GM12878 (cell line): ENCODE results near the gene RAPGEF6. TPM values are rescaled to one million over a fixed set of nuclear protein-coding genes. Genes with fewer than 3 reads are reported as not detected.
A peak's percentile ranks its signal among the peaks of the same experiment; 100 is the strongest.

Experiments used
- ATAC-seq: fragments of 200-7000 bp; cut with Tn5 transposase; 3 replicates; pipeline ENCODE4 v1.9.1; 2020; ENCODE audit warnings: mild to moderate bottlenecking, moderate library complexity
- BruUV-seq: library from RNA; stranded (reverse); fragments of 400-500 nt; replicated peaks from 2 replicates; lab custom pipeline; 2021; lab: Mats Ljungman, UMichigan
- CTCF ChIA-PET: fragments of 300-600 bp; sonication (Branson Sonifier 250); formaldehyde crosslinking; extraction: SDS; loops from one replicate; lab custom pipeline; 2021; ENCODE audit warnings: inconsistent platforms; lab: Yijun Ruan, JAX
- POLR2A ChIA-PET: fragments of 350-600 bp; formaldehyde crosslinking; extraction: SDS; loops from one replicate; lab custom pipeline; 2021; ENCODE audit warnings: inconsistent platforms; lab: Charles Lee
- RAD21 ChIA-PET: fragments of 300-600 bp; sonication (Branson Sonifier 250); formaldehyde crosslinking; loops from one replicate; lab custom pipeline; 2023; ENCODE audit warnings: antibody characterized with exemption; ENCODE audit not compliant: unreplicated experiment; lab: Charles Lee
- SMC1A ChIA-PET: fragments of 300-600 bp; sonication (Branson Sonifier 250); formaldehyde crosslinking; loops from one replicate; lab custom pipeline; 2023; ENCODE audit not compliant: unreplicated experiment, uncharacterized antibody; lab: Charles Lee
- DNase-seq: peaks from one replicate; pipeline ENCODE4 v3.0.0-alpha.2; 2011; ENCODE audit warnings: low read depth, low spot score
- FAIRE-seq: peaks from 3 replicates; lab custom pipeline; 2011; peaks lifted over from hg19 to GRCh38; lab: Jason Lieb, UNC
- H2AFZ ChIP-seq: 2 replicates; pipeline ENCODE4 v1.6.0; 2011; ENCODE audit warnings: low read depth, low read length, control low read depth; ENCODE audit not compliant: control insufficient read depth
- H3K27ac ChIP-seq: 2 replicates; pipeline ENCODE4 v1.5.1; 2011; ENCODE audit warnings: control low read depth; ENCODE audit not compliant: control insufficient read depth, insufficient read depth
- H3K27me3 ChIP-seq, 2 experiments: replicated peaks in 1 of 2; 2 replicates each; pipeline versions ENCODE4 v1.6.0 to v1.6.1; 2011; ENCODE audit warnings: low read length in 1 of 2; ENCODE audit not compliant: control insufficient read depth in 2 of 2, insufficient read depth in 2 of 2
- H3K36me3 ChIP-seq, 2 experiments: 2 replicates each; pipeline ENCODE4 v1.5.1; 2011; ENCODE audit warnings: low read length in 1 of 2; ENCODE audit not compliant: control insufficient read depth in 2 of 2, insufficient read depth in 2 of 2
- H3K4me1 ChIP-seq: 2 replicates; pipeline ENCODE4 v1.6.1; 2011; ENCODE audit warnings: mild to moderate bottlenecking, low read length, moderate library complexity, mixed read lengths; ENCODE audit not compliant: control insufficient read depth, insufficient read depth
- H3K4me2 ChIP-seq: 2 replicates; pipeline ENCODE4 v1.6.0; 2011; ENCODE audit warnings: control low read depth; ENCODE audit not compliant: control insufficient read depth, insufficient read depth
- H3K4me3 ChIP-seq: fragments of 200-600 bp; sonication (generic); 2 replicates; pipeline ENCODE4 v1.5.1; 2016
- H3K79me2 ChIP-seq: 2 replicates; pipeline ENCODE4 v1.6.0; 2011; ENCODE audit warnings: low read length; ENCODE audit not compliant: control insufficient read depth, insufficient read depth
- H3K9ac ChIP-seq: 2 replicates; pipeline ENCODE4 v1.8.0; 2011; ENCODE audit warnings: low read length, control low read depth, mixed read lengths; ENCODE audit not compliant: control insufficient read depth, insufficient read depth
- H3K9me3 ChIP-seq: replicated peaks from 3 replicates; pipeline ENCODE4 v1.5.1; 2011; ENCODE audit warnings: mild to moderate bottlenecking, low read length; ENCODE audit not compliant: control insufficient read depth, insufficient read depth
- H4K20me1 ChIP-seq: 2 replicates; pipeline ENCODE4 v1.6.0; 2011; ENCODE audit not compliant: control insufficient read depth, insufficient read depth
- CBFB ChIP-seq: IDR thresholded peaks from 2 replicates; pipeline ENCODE4 v1.6.1; 2016; ENCODE audit warnings: antibody characterized with exemption, low read depth
- EP300 ChIP-seq, 2 experiments: fragments of 150-350 bp in 1 of 2; IDR thresholded peaks; 2 replicates each; pipeline ENCODE4 v1.6.1; 2011 to 2012; ENCODE audit warnings: low read depth in 2 of 2, low read length in 2 of 2, borderline replicate concordance in 1 of 2, improper control_type of control experiment in 1 of 2, inconsistent platforms in 1 of 2; ENCODE audit not compliant: control insufficient read depth in 1 of 2
- ETV6 ChIP-seq, 2 experiments: fragments of 450-650 bp in 1 of 2; IDR thresholded peaks in 1 of 2; conservative IDR thresholded peaks in 1 of 2; 2 replicates each; pipeline ENCODE4 v1.6.1; 2014; ENCODE audit warnings: antibody characterized with exemption in 1 of 2, borderline replicate concordance in 1 of 2, low read depth in 1 of 2, mild to moderate bottlenecking in 1 of 2, moderate library complexity in 1 of 2
- GATAD2B ChIP-seq: fragments of 450-650 bp; conservative IDR thresholded peaks from 2 replicates; pipeline ENCODE4 v1.6.1; 2017; ENCODE audit warnings: low read depth, mild to moderate bottlenecking, moderate library complexity
- IKZF2 ChIP-seq, 2 experiments: fragments of 450-650 bp; IDR thresholded peaks; 2 replicates each; pipeline ENCODE4 v1.6.1; 2017; ENCODE audit warnings: mild to moderate bottlenecking in 2 of 2, moderate library complexity in 2 of 2
- KDM1A ChIP-seq: fragments of 200-600 bp; sonication (generic); IDR thresholded peaks from 2 replicates; pipeline ENCODE4 v1.6.1; 2016; ENCODE audit warnings: borderline replicate concordance
- MTA3 ChIP-seq: IDR thresholded peaks from 2 replicates; pipeline ENCODE4 v1.6.1; 2012; ENCODE audit warnings: low read length, inconsistent platforms, borderline replicate concordance
- SMAD5 ChIP-seq: IDR thresholded peaks from 2 replicates; pipeline ENCODE4 v1.6.1; 2016; ENCODE audit warnings: antibody characterized with exemption, low read depth
- STAT3 ChIP-seq: IDR thresholded peaks from 2 replicates; pipeline ENCODE4 v1.6.1; 2011; ENCODE audit warnings: low read depth, low read length, improper control_type of control experiment
- SUPT20H ChIP-seq: IDR thresholded peaks from 2 replicates; pipeline ENCODE4 v1.6.1; 2011; ENCODE audit warnings: low read depth, mild to moderate bottlenecking, low read length, moderate library complexity, borderline replicate concordance; ENCODE audit not compliant: control insufficient read depth
- TCF12 ChIP-seq: IDR thresholded peaks from 2 replicates; pipeline ENCODE4 v1.6.1; 2011; ENCODE audit warnings: low read depth, mild to moderate bottlenecking, low read length
- TCF3 ChIP-seq: IDR thresholded peaks from 2 replicates; pipeline ENCODE4 v1.6.1; 2012; ENCODE audit warnings: low read depth, mild to moderate bottlenecking, low read length, borderline replicate concordance; ENCODE audit not compliant: insufficient read depth
- ZSCAN29 ChIP-seq: fragments of 450-650 bp; IDR thresholded peaks from 2 replicates; pipeline ENCODE4 v1.6.1; 2017; ENCODE audit warnings: mild to moderate bottlenecking, moderate library complexity
- WGBS: methylation state at CpG from one replicate; pipeline ENCODE4 v1.1.6; 2016; ENCODE audit warnings: low lambda C conversion rate; ENCODE audit not compliant: insufficient replicate concordance, insufficient coverage; ENCODE audit errors: missing lambda C conversion rate; 5-methylcytosine and 5-hydroxymethylcytosine counted together
- in situ Hi-C: fragments of 300-500 bp; cut with MboI; formaldehyde crosslinking; loops from 9 replicates; pipeline ENCODE4 v1.14.3; 2018; ENCODE audit warnings: mixed read lengths
- intact Hi-C: fragments of 100-400 bp; cut with micrococcal nuclease; formaldehyde crosslinking; loops from one replicate; pipeline ENCODE4 v1.14.2; 2022; ENCODE audit not compliant: unreplicated experiment
- polyA plus RNA-seq, 11 experiments: library from polyadenylated mRNA; depleted of rRNA in 4 of 11; unstranded in 6 of 11; stranded (reverse) in 5 of 11; fragments of >200 nt; fragmentation: Nextera tagmentation in 4 of 11; fragmentation: Illumina TruSeq in 1 of 11; extraction: Ambion mirVana in 4 of 11; extraction: Trizol in 1 of 11; gene quantifications; 1 replicate in 1 of 11; 2 replicates in 10 of 11; pipeline versions ENCODE4 v1.2.1 to v1.2.3, GENCODE V29; 2011 to 2016; ENCODE audit warnings: inconsistent platforms in 2 of 11, missing spikeins in 2 of 11, low read depth in 1 of 11
- total RNA-seq, 4 experiments: library from RNA; depleted of rRNA in 3 of 4; stranded (reverse); fragments of >200 nt in 3 of 4; fragmentation: Illumina TruSeq in 1 of 4; extraction: Trizol in 1 of 4; gene quantifications; 2 replicates each; pipeline versions ENCODE4 v1.2.1 to v1.2.3, GENCODE V29; 2013 to 2021
- TF ChIP-seq, protein P1 (sequence below): IDR thresholded peaks from 2 replicates; pipeline ENCODE4 v1.6.1; 2012; ENCODE audit warnings: low read depth, low read length, improper control_type of control experiment
- TF ChIP-seq, protein P2 (sequence below): IDR thresholded peaks from 2 replicates; pipeline ENCODE4 v1.6.1; 2011; ENCODE audit warnings: low read depth, low read length, improper control_type of control experiment, borderline replicate concordance

RAPGEF6 gene
- total and polyA plus RNA-seq, 10 of the 15 experiments (the other 5 are each of a cell fraction or from before 2014, with no cell fraction given) = 2.9 to 24.0 (median 14.2) TPM

- DNase-seq (peak; percentile 71), ATAC-seq (peak; percentile 66), FAIRE-seq (peak; percentile 75)
- ChIA-PET RAD21 (interaction anchor here (0.8 to 11.3 kb wide), 37 partner anchors 8 to 510 kb away, joined by 3 to 145 read pairs (median 6); partner anchors contain the start of genes CDC42SE2 and HINT1), CTCF (interaction anchor here (0.7 to 3.4 kb wide), 41 partner anchors 8 to 510 kb away, joined by 3 to 53 read pairs (median 5); partner anchors contain the start of genes CDC42SE2 and HINT1), POLR2A (interaction anchor here (0.6 to 3.2 kb wide), 21 partner anchors 8 to 1009 kb away, joined by 3 to 13 read pairs (median 5); partner anchors contain the start of gene CDC42SE2), SMC1A (interaction anchor here (0.6 to 7.0 kb wide), 54 partner anchors 9 to 626 kb away, joined by 3 to 67 read pairs (median 4); partner anchors contain the start of gene CDC42SE2)
- no peaks in the 10 kb centered on the region for H3K9me3 ChIP-seq
- H3K79me2 ChIP-seq = peaks cover 87% of the 10 kb centered on the region
- H3K4me2 ChIP-seq = peak overlapping the region; percentile 86
- intact Hi-C loops (loop anchor here (2.0 to 5.0 kb wide), 5 partner anchors 35 to 1059 kb away; partner anchors contain the start of gene HINT1), in situ Hi-C loops (loop anchor here (5.0 kb wide), 2 partner anchors 169 to 214 kb away; partner anchors contain the start of gene HINT1)
- H3K27me3 ChIP-seq = no peaks in the 10 kb centered on the region
- 8% methylated on average over 2 of the region's 2 CpGs for WGBS
- H3K4me1 ChIP-seq = peaks cover 64% of the 10 kb centered on the region
- TF ChIP-seq STAT3 = no peak
- 0 out of 2 replicates have a peak, but pooled peaks have one; percentile 23 for TF ChIP-seq TCF3
- TF ChIP-seq MTA3 = no peak
- TF ChIP-seq, protein P1, sequence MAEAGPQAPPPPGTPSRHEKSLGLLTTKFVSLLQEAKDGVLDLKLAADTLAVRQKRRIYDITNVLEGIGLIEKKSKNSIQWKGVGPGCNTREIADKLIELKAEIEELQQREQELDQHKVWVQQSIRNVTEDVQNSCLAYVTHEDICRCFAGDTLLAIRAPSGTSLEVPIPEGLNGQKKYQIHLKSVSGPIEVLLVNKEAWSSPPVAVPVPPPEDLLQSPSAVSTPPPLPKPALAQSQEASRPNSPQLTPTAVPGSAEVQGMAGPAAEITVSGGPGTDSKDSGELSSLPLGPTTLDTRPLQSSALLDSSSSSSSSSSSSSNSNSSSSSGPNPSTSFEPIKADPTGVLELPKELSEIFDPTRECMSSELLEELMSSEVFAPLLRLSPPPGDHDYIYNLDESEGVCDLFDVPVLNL = no peak
- no peak for TF ChIP-seq KDM1A
- TF ChIP-seq IKZF2 (IDR thresholded peaks at IDR 0.05) = 0 out of 4 replicates have a peak, but pooled peaks of 1 of the 2 experiments have one; percentile 7
- TF ChIP-seq TCF12 = peak; percentile 59; the same call in 1 of the 2 replicates
- no peak for TF ChIP-seq SUPT20H
- TF ChIP-seq EP300 (IDR thresholded peaks at IDR 0.05; ENCODE audit: borderline replicate concordance in 1 of 2, control insufficient read depth in 1 of 2, low read depth in 2 of 2, low read length in 2 of 2) = peak in 1 of 2 experiments; percentile 46; a peak in 1 of 4 replicates
- TF ChIP-seq, protein P2, sequence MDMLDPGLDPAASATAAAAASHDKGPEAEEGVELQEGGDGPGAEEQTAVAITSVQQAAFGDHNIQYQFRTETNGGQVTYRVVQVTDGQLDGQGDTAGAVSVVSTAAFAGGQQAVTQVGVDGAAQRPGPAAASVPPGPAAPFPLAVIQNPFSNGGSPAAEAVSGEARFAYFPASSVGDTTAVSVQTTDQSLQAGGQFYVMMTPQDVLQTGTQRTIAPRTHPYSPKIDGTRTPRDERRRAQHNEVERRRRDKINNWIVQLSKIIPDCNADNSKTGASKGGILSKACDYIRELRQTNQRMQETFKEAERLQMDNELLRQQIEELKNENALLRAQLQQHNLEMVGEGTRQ = no peak
- TF ChIP-seq ETV6 (conservative IDR thresholded peaks at IDR 0.05 in 1 of 2, IDR thresholded peaks at IDR 0.05 in 1 of 2; ENCODE audit: borderline replicate concordance in 1 of 2, low read depth in 1 of 2) = no peak
- no peak for TF ChIP-seq ZSCAN29
- TF ChIP-seq GATAD2B = no peak
- TF ChIP-seq SMAD5 = no peak
- no peak for TF ChIP-seq CBFB
- peak overlapping the region; percentile 40; the same call in 1 of the 2 replicates for H3K4me3 ChIP-seq
- no TSS peak for BruUV-seq
- H3K9ac ChIP-seq = peak overlapping the region; percentile 28; the same call in 1 of the 2 replicates
- H3K27ac ChIP-seq = peak overlapping the region; percentile 95
- no peaks in the 10 kb centered on the region for H4K20me1 ChIP-seq
- no peak overlapping the region for H2AFZ ChIP-seq
- H3K36me3 ChIP-seq = peaks cover 2 to 9% of the 10 kb centered on the region in 2 experiments; a peak in 2 of 4 replicates
These were observed 253.3 kb downstream of the RAPGEF6 start for GRCh38 chr5:131381777-131382176.
